Measurements from ENCODE around the gene LRBA. TPM values are rescaled to one million over a fixed set of nuclear protein-coding genes. Genes with fewer than 3 reads are reported as not detected.

Gene LRBA
- polyA plus RNA-seq, 1 of the 3 experiments (the other 2 are of a cell fraction): 11.4 TPM

DNA sequence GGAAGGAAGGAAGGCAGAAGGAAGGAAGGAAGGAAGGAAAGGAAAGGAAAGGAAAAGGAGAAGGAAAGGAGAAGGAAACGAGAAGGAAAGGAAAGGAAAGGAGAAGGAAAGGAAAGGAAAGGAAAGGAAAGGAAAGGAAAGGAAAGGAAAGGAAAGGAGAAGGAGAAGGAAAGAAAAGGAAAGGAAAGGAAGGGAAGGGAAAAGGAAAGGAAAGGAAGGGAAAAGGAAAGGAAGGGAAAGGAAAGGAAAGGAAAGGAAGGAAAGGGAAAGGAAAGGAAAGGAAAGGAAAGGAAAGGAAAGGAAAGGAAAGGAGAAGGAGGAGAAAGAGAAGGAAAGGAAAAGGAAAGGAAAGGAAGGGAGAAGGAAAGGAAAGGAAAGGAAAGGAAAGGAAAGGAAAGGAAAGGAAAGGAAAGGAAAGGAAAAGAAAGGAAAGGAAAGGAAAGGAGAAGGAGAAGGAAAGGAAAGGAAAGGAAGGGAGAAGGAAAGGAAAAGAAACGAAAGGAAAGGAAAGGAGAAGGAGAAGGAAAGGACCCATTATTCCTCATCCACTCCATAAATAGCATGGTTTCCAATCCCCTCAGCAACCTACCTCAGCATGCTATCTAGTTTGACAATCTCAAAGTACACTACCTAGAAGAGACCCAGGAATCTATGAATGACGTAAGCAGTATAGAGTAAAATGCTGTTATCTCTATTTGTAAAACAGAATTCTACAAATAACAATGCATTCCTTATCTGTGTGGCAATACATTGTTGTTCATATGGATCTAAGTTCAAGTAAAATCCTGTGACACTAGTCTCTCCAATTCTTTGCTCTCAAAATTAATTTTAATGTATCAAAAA lies 209.7 kb downstream of the LRBA start:
- TF ChIP-seq POLR2AphosphoS5 (IDR thresholded peaks at IDR 0.05; ENCODE audit: low read depth, low read length) (no peak), ELF1 (IDR thresholded peaks at IDR 0.05) (no peak), EP300 (IDR thresholded peaks at IDR 0.05; ENCODE audit: borderline replicate concordance in 1 of 2, low read depth in 1 of 2, low read length in 1 of 2) (no peak), RCOR1 (IDR thresholded peaks at IDR 0.05; ENCODE audit: low read length) (no peak), NFIC (IDR thresholded peaks at IDR 0.05; ENCODE audit: borderline replicate concordance) (no peak)
- Histone ChIP-seq H3K27me3 (ENCODE audit: insufficient read depth) (no peaks in the 10 kb centered on the region), H2AFZ (ENCODE audit: low read depth) (no peak overlapping the region), H3K36me3 (replicated peaks in 1 of 2; ENCODE audit: control insufficient read depth in 1 of 2, insufficient read depth in 2 of 2, low read length in 1 of 2) (peaks cover 0 to 17% of the 10 kb centered on the region in 2 experiments), H3K9ac (no peak overlapping the region), H3K9me2 (no peaks in the 10 kb centered on the region), H3K4me3 (ENCODE audit: low read depth in 2 of 2, low read length in 1 of 2) (no peak overlapping the region), H4K20me1 (ENCODE audit: insufficient read depth) (no peaks in the 10 kb centered on the region), H3K9me3 (no peaks in the 10 kb centered on the region), H3K4me2 (no peak overlapping the region), H3K4me1 (ENCODE audit: control insufficient read depth in 1 of 2, insufficient read depth in 2 of 2, low read depth in 1 of 2, low read length in 1 of 2) (no peaks in the 10 kb centered on the region), H3K79me2 (ENCODE audit: insufficient read depth) (no peaks in the 10 kb centered on the region), H3K27ac (ENCODE audit: low read depth in 2 of 2, low read length in 1 of 2) (no peak overlapping the region), H3F3A (replicated peaks; ENCODE audit: insufficient read depth) (peaks cover 4% of the 10 kb centered on the region)
- ChIA-PET POLR2A (no interaction called here), CTCF (no interaction called here)
- WGBS (ENCODE audit: low lambda C conversion rate): 90% methylated on average over 3 of the region's 3 CpGs
- no peak for DNase-seq

GRCh38 chr4:150801833-150802232 lies 213.3 kb downstream of the LRBA start:
- Histone ChIP-seq H2AFZ (ENCODE audit: low read depth) (no peak overlapping the region), H3K27me3 (ENCODE audit: insufficient read depth) (no peaks in the 10 kb centered on the region), H3K79me2 (ENCODE audit: insufficient read depth) (no peaks in the 10 kb centered on the region), H3K36me3 (replicated peaks in 1 of 2; ENCODE audit: control insufficient read depth in 1 of 2, insufficient read depth in 2 of 2, low read length in 1 of 2) (peaks cover 0 to 17% of the 10 kb centered on the region in 2 experiments), H3K4me3 (ENCODE audit: low read depth in 2 of 2, low read length in 1 of 2) (no peak overlapping the region), H3F3A (replicated peaks; ENCODE audit: insufficient read depth) (peaks cover 4% of the 10 kb centered on the region), H3K9me2 (no peaks in the 10 kb centered on the region), H4K20me1 (ENCODE audit: insufficient read depth) (no peaks in the 10 kb centered on the region), H3K4me2 (no peak overlapping the region), H3K9ac (no peak overlapping the region), H3K4me1 (ENCODE audit: control insufficient read depth in 1 of 2, insufficient read depth in 2 of 2, low read depth in 1 of 2, low read length in 1 of 2) (no peaks in the 10 kb centered on the region), H3K27ac (ENCODE audit: low read depth in 2 of 2, low read length in 1 of 2) (no peak overlapping the region), H3K9me3 (no peaks in the 10 kb centered on the region)
- 95% methylated on average over 4 of the region's 4 CpGs for WGBS (ENCODE audit: low lambda C conversion rate)
- DNase-seq: no peak
- ChIA-PET CTCF (interaction anchor here (1.0 kb wide), 1 partner anchor 30 kb away, joined by 3 read pairs; no protein-coding TSS in a partner anchor), POLR2A (no interaction called here)
- TF ChIP-seq RXRA (IDR thresholded peaks at IDR 0.05; ENCODE audit: borderline replicate concordance, low read depth): no peak
- TF ChIP-seq RAD21 (IDR thresholded peaks at IDR 0.05; ENCODE audit: low read length): no peak
- no peak for TF ChIP-seq CHD2 (IDR thresholded peaks at IDR 0.05; ENCODE audit: low read length, partially characterized antibody)

GRCh38 chr4:150799207-150799606 lies 215.9 kb downstream of the LRBA start:
- peaks cover 4% of the 10 kb centered on the region for H3F3A ChIP-seq (replicated peaks; ENCODE audit: insufficient read depth)
- H3K4me2 ChIP-seq: no peak overlapping the region
- ChIA-PET POLR2A (no interaction called here), CTCF (interaction anchor here (0.6 to 1.7 kb wide), 4 partner anchors 13 to 572 kb away, joined by 3 to 4 read pairs (median 3); no protein-coding TSS in a partner anchor)
- DNase-seq: no peak
- H3K27me3 ChIP-seq (ENCODE audit: insufficient read depth): no peaks in the 10 kb centered on the region
- H3K4me1 ChIP-seq (ENCODE audit: control insufficient read depth in 1 of 2, insufficient read depth in 2 of 2, low read depth in 1 of 2, low read length in 1 of 2): peaks cover 0 to 5% of the 10 kb centered on the region in 2 experiments; a peak in 2 of 4 replicates
- no peak overlapping the region for H2AFZ ChIP-seq (ENCODE audit: low read depth)
- no peak overlapping the region for H3K4me3 ChIP-seq (ENCODE audit: low read depth in 2 of 2, low read length in 1 of 2)
- H3K79me2 ChIP-seq (ENCODE audit: insufficient read depth): no peaks in the 10 kb centered on the region
- H3K9me3 ChIP-seq: no peaks in the 10 kb centered on the region
- H3K9ac ChIP-seq: no peak overlapping the region
- H4K20me1 ChIP-seq (ENCODE audit: insufficient read depth): no peaks in the 10 kb centered on the region
- peaks cover 0 to 10% of the 10 kb centered on the region in 2 experiments for H3K36me3 ChIP-seq (replicated peaks in 1 of 2; ENCODE audit: control insufficient read depth in 1 of 2, insufficient read depth in 2 of 2, low read length in 1 of 2)
- 100% methylated on average over 2 of the region's 2 CpGs for WGBS (ENCODE audit: low lambda C conversion rate)
- H3K9me2 ChIP-seq: no peaks in the 10 kb centered on the region
- H3K27ac ChIP-seq (ENCODE audit: low read depth in 2 of 2, low read length in 1 of 2): no peak overlapping the region
- TF ChIP-seq JUND (IDR thresholded peaks at IDR 0.05): no peak
- TF ChIP-seq REST (IDR thresholded peaks at IDR 0.05; ENCODE audit: low read depth, low read length): no peak
- TF ChIP-seq NRF1 (IDR thresholded peaks at IDR 0.05; ENCODE audit: low read depth, low read length): no peak
- TF ChIP-seq FOSL2 (IDR thresholded peaks at IDR 0.05; ENCODE audit: borderline replicate concordance, low read depth): no peak
- TF ChIP-seq, protein P1, sequence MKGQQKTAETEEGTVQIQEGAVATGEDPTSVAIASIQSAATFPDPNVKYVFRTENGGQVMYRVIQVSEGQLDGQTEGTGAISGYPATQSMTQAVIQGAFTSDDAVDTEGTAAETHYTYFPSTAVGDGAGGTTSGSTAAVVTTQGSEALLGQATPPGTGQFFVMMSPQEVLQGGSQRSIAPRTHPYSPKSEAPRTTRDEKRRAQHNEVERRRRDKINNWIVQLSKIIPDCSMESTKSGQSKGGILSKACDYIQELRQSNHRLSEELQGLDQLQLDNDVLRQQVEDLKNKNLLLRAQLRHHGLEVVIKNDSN (IDR thresholded peaks at IDR 0.05; ENCODE audit: borderline replicate concordance, low read depth): no peak
- TF ChIP-seq TAF1 (IDR thresholded peaks at IDR 0.05; ENCODE audit: borderline replicate concordance, low read depth, low read length): no peak
- no peak for TF ChIP-seq TEAD4 (IDR thresholded peaks at IDR 0.05; ENCODE audit: borderline replicate concordance, insufficient read depth)
- 0 out of 2 replicates have a peak, but pooled peaks have one; percentile 14 for TF ChIP-seq CTCF (IDR thresholded peaks at IDR 0.05)

Data from SK-N-SH (cell line).